GM23338 (cell line): ENCODE measurements around the gene ALDH8A1.

ENCODE experiments used
- CTCF ChIP-seq, 2 experiments: fragments of 200-600 bp in 1 of 2; sonication (generic) in 1 of 2; conservative IDR thresholded peaks; 2 replicates each; pipeline versions ENCODE4 v1.5.1 to v1.6.1; 2016 to 2017; ENCODE audit warnings: antibody characterized with exemption in 2 of 2, low read depth in 2 of 2, mild to moderate bottlenecking in 2 of 2, moderate library complexity in 1 of 2
- EZH2 ChIP-seq: fragments of 200-600 bp; sonication (generic); IDR thresholded peaks from one replicate; pipeline ENCODE4 v1.8.0; 2017; ENCODE audit warnings: antibody characterized with exemption, mild to moderate bottlenecking, low read depth; ENCODE audit not compliant: unreplicated experiment
- EZH2phosphoT487 ChIP-seq: fragments of 200-600 bp; sonication (generic); IDR thresholded peaks from one replicate; pipeline ENCODE4 v1.8.1; 2018; ENCODE audit warnings: antibody characterized with exemption; ENCODE audit not compliant: unreplicated experiment

- TF ChIP-seq CTCF (conservative IDR thresholded peaks at IDR 0.05; ENCODE audit: low read depth in 2 of 2) (no peak), EZH2 (no peak), EZH2phosphoT487 (no peak)
Measured at GRCh38 chr6:134997133-134997995, 47.5 kb upstream of the ALDH8A1 start.
